Panc1 (cell line): ENCODE data around the gene ERC2. TPM values are rescaled to one million over a fixed set of nuclear protein-coding genes. Genes with fewer than 3 reads are reported as not detected.

Experiments
- ATAC-seq: fragments of 200-7000 bp; cut with Tn5 transposase; 2 replicates; pipeline ENCODE4 v1.9.1; 2020; ENCODE audit warnings: mild to moderate bottlenecking, moderate library complexity
- BruUV-seq: library from RNA; stranded (reverse); fragments of 400-500 nt; replicated peaks from 2 replicates; lab custom pipeline; 2021; lab: Mats Ljungman, UMichigan
- CTCF ChIA-PET: fragments of 300-600 bp; sonication (Branson Sonifier 250); formaldehyde crosslinking; loops from one replicate; lab custom pipeline; 2022; ENCODE audit warnings: antibody characterized with exemption; lab: Charles Lee
- POLR2A ChIA-PET: fragments of 300-600 bp; sonication (Branson Sonifier 250); formaldehyde crosslinking; loops from one replicate; lab custom pipeline; 2022; ENCODE audit warnings: antibody characterized with exemption; lab: Charles Lee
- DNase-seq: peaks from one replicate; pipeline ENCODE4 v3.0.0-alpha.2; 2010; ENCODE audit warnings: low read depth, low spot score
- H3K27ac ChIP-seq: 2 replicates; pipeline ENCODE4 v1.5.1; 2011; ENCODE audit warnings: mild to moderate bottlenecking, low read length, inconsistent platforms
- H3K27me3 ChIP-seq: fragments of 200-500 bp; sonication (Bioruptor generic); 2 replicates; pipeline ENCODE4 v1.6.0; 2014; ENCODE audit warnings: low read length, inconsistent platforms; ENCODE audit not compliant: control insufficient read depth, insufficient read depth
- H3K36me3 ChIP-seq: fragments of 200-500 bp; sonication (Bioruptor generic); 2 replicates; pipeline ENCODE4 v1.5.1; 2014; ENCODE audit warnings: inconsistent platforms, mild to moderate bottlenecking, low read length, moderate library complexity; ENCODE audit not compliant: control insufficient read depth, insufficient read depth
- H3K4me1 ChIP-seq: 2 replicates; pipeline ENCODE4 v1.5.1; 2011; ENCODE audit warnings: inconsistent platforms, mild to moderate bottlenecking, low read length, moderate library complexity; ENCODE audit not compliant: control insufficient read depth, insufficient read depth
- H3K4me3 ChIP-seq, 2 experiments: 2 replicates each; pipeline ENCODE4 v1.5.1; 2011 to 2012; ENCODE audit warnings: low read depth in 2 of 2, low read length in 2 of 2, mild to moderate bottlenecking in 2 of 2, inconsistent platforms in 1 of 2, moderate library complexity in 1 of 2
- H3K9me3 ChIP-seq: fragments of 200-500 bp; sonication (Bioruptor generic); 2 replicates; pipeline ENCODE4 v1.5.1; 2014; ENCODE audit warnings: low read depth, mild to moderate bottlenecking, inconsistent platforms, low read length, moderate library complexity; ENCODE audit not compliant: control insufficient read depth, insufficient read depth
- CTCF ChIP-seq: fragments of 450-650 bp; IDR thresholded peaks from 2 replicates; pipeline ENCODE4 v1.5.1; 2017; ENCODE audit warnings: mild to moderate bottlenecking
- POLR2AphosphoS5 ChIP-seq: IDR thresholded peaks from 2 replicates; pipeline ENCODE4 v1.6.1; 2012; ENCODE audit warnings: mild to moderate bottlenecking, low read depth, low read length, moderate library complexity
- REST ChIP-seq, 2 experiments: IDR thresholded peaks; 2 replicates each; pipeline ENCODE4 v1.6.1; 2011 to 2012; ENCODE audit warnings: low read depth in 2 of 2, control low read depth in 1 of 2, low read length in 1 of 2, mild to moderate bottlenecking in 1 of 2, moderate library complexity in 1 of 2; ENCODE audit not compliant: insufficient read depth in 1 of 2
- SIN3A ChIP-seq: IDR thresholded peaks from 2 replicates; pipeline ENCODE4 v1.6.1; 2012; ENCODE audit warnings: low read depth, mild to moderate bottlenecking, low read length, moderate library complexity, borderline replicate concordance; ENCODE audit not compliant: insufficient read depth
- TCF7L2 ChIP-seq: IDR thresholded peaks from 2 replicates; pipeline ENCODE4 v1.6.1; 2011; ENCODE audit warnings: mild to moderate bottlenecking, low read depth, low read length, inconsistent platforms
- in situ Hi-C: cut with HindIII; loops from 2 replicates; pipeline ENCODE4 v1.10.0; 2016; ENCODE audit warnings: low sequenced_read_pairs, low pct_unique_long_range_greater_than_20kb
- intact Hi-C: fragments of 100-400 bp; cut with micrococcal nuclease; formaldehyde crosslinking; loops from one replicate; pipeline ENCODE4 v1.10.0; 2022; ENCODE audit not compliant: unreplicated experiment
- total RNA-seq: library from RNA; stranded (reverse); gene quantifications from one replicate; pipeline ENCODE4 v1.2.1, GENCODE V29; 2021; ENCODE audit not compliant: unreplicated experiment

Gene ERC2
- total RNA-seq, 1 experiment from 2014 or later, result 0.33 TPM

- H3K36me3 ChIP-seq, result no peaks in the 10 kb centered on the region
- no peak for DNase-seq
- H3K27ac ChIP-seq, result no peak overlapping the region
- no peak overlapping the region for H3K4me3 ChIP-seq
- BruUV-seq, result no TSS peak
- ChIA-PET POLR2A (interaction anchor here (0.6 kb wide), 1 partner anchor 50 kb away, joined by 3 read pairs; no protein-coding TSS in a partner anchor), CTCF (no interaction called here)
- no peaks in the 10 kb centered on the region; the same call in 1 of the 2 replicates for H3K27me3 ChIP-seq
- ATAC-seq, result no peak
- H3K4me1 ChIP-seq, result no peaks in the 10 kb centered on the region
- in situ Hi-C loops, result no loop called here
- intact Hi-C loops, result no loop called here
- no peaks in the 10 kb centered on the region for H3K9me3 ChIP-seq
- no peak for TF ChIP-seq TCF7L2
- TF ChIP-seq CTCF, result no peak
- TF ChIP-seq SIN3A, result no peak
- no peak for TF ChIP-seq POLR2AphosphoS5
- no peak for TF ChIP-seq REST (IDR thresholded peaks at IDR 0.05; ENCODE audit: insufficient read depth in 1 of 2, low read depth in 2 of 2, low read length in 1 of 2)
Observed at GRCh38 chr3:55541016-55541415, 927.3 kb downstream of the ERC2 start.

- ChIA-PET CTCF (no interaction called here), POLR2A (interaction anchor here (0.6 kb wide), 1 partner anchor 51 kb away, joined by 3 read pairs; no protein-coding TSS in a partner anchor)
- BruUV-seq, result no TSS peak
- TF ChIP-seq POLR2AphosphoS5 (no peak), SIN3A (no peak), REST (IDR thresholded peaks at IDR 0.05; ENCODE audit: insufficient read depth in 1 of 2, low read depth in 2 of 2, low read length in 1 of 2) (no peak), TCF7L2 (no peak), CTCF (no peak)
- no peak overlapping the region for H3K4me3 ChIP-seq
- no peaks in the 10 kb centered on the region for H3K9me3 ChIP-seq
- intact Hi-C loops (no loop called here), in situ Hi-C loops (no loop called here)
- H3K27me3 ChIP-seq, result no peaks in the 10 kb centered on the region; the same call in 1 of the 2 replicates
- no peak for DNase-seq
- H3K27ac ChIP-seq, result no peak overlapping the region
- H3K36me3 ChIP-seq, result no peaks in the 10 kb centered on the region
- H3K4me1 ChIP-seq, result no peaks in the 10 kb centered on the region
- no peak for ATAC-seq
Observed at GRCh38 chr3:55540579-55540978, 927.7 kb downstream of the ERC2 start.
